Measurements from ENCODE around the gene QPCTL. TPM values are rescaled to one million over a fixed set of nuclear protein-coding genes. Genes with fewer than 3 reads are reported as not detected.

The QPCTL gene
- total RNA-seq, 1 experiment from 2014 or later = 13.7 TPM

- H3K9me3 Mint-ChIP-seq = no peaks in the 10 kb centered on the region
- Histone ChIP-seq H4K5ac (ENCODE audit: insufficient read length, low read depth, low read length) (no peak overlapping the region), H3K4ac (ENCODE audit: low read depth, low read length) (no peak overlapping the region), H2BK5ac (ENCODE audit: insufficient read length, low read length) (no peak overlapping the region), H3K4me2 (ENCODE audit: insufficient read depth, insufficient read length, low read length) (no peak overlapping the region), H3K23ac (ENCODE audit: insufficient read length, low read depth, low read length) (no peak overlapping the region), H3K9ac (ENCODE audit: extremely low read depth, insufficient read length, low read length) (no peak overlapping the region), H3K79me1 (ENCODE audit: insufficient read depth, low read depth, low read length, poor library complexity, severe bottlenecking) (no peaks in the 10 kb centered on the region), H2AFZ (ENCODE audit: low read length) (no peak overlapping the region), H3K56ac (ENCODE audit: insufficient read length, low read depth, low read length) (no peak overlapping the region), H2BK120ac (ENCODE audit: low read depth, low read length, poor library complexity, severe bottlenecking) (no peak overlapping the region), H4K20me1 (ENCODE audit: control insufficient read depth, insufficient read depth, insufficient read length) (no peaks in the 10 kb centered on the region), H3K4me1 (ENCODE audit: insufficient read depth, low read length) (no peaks in the 10 kb centered on the region), H4K91ac (ENCODE audit: insufficient read length, low read depth, low read length) (no peak overlapping the region), H4K8ac (replicated peaks; ENCODE audit: insufficient read length, low read depth, low read length) (no peak overlapping the region), H2AK5ac (ENCODE audit: insufficient read length, low read length) (no peak overlapping the region), H3K23me2 (ENCODE audit: insufficient read length, low read depth, low read length, poor library complexity, severe bottlenecking) (no peaks in the 10 kb centered on the region), H3T11ph (ENCODE audit: low read length) (no peak overlapping the region), H3K9me3 (ENCODE audit: control insufficient read depth, low read depth, low read length) (no peaks in the 10 kb centered on the region), H3K27me3 (ENCODE audit: insufficient read depth, low read length) (no peaks in the 10 kb centered on the region), H3K27ac (ENCODE audit: insufficient read length, low read depth, low read length) (no peak overlapping the region), H2BK15ac (ENCODE audit: low read depth, low read length) (no peak overlapping the region), H3K79me2 (ENCODE audit: insufficient read depth, low read length) (no peaks in the 10 kb centered on the region), H2BK20ac (ENCODE audit: low read depth, low read length, poor library complexity, severe bottlenecking) (no peak overlapping the region), H3K18ac (ENCODE audit: insufficient read length, low read depth, low read length) (no peak overlapping the region), H3K14ac (ENCODE audit: insufficient read depth, low read length) (no peak overlapping the region), H2BK12ac (ENCODE audit: insufficient read length, low read depth, low read length) (no peak overlapping the region)
- H3K4me1 Mint-ChIP-seq = peaks cover 3 to 6% of the 10 kb centered on the region in 2 experiments; a peak in 3 of 4 replicates
- no peak for TF ChIP-seq CTCF (conservative IDR thresholded peaks at IDR 0.05)
- H3K27ac Mint-ChIP-seq = peak overlapping the region in 1 of 3 experiments; percentile 24; a peak in 1 of 7 replicates
- no CpG with 5 or more reads among the region's 12 CpGs for WGBS (ENCODE audit: extremely low coverage, insufficient read length, low lambda C conversion rate)
- H3K36me3 Mint-ChIP-seq (ENCODE audit: insufficient read depth in 1 of 3, low read depth in 3 of 3) = no peaks in the 10 kb centered on the region
- no peak for DNase-seq
- H3K4me3 Mint-ChIP-seq = no peak overlapping the region
- H3K27me3 Mint-ChIP-seq (ENCODE audit: low read depth) = peaks cover 14% of the 10 kb centered on the region
Measured at GRCh38 chr19:45752639-45753038, 60.2 kb downstream of the QPCTL start.
